ENCODE results near the gene ATP2B1.

GRCh38 chr12:89597770-89598169 lies 110.9 kb downstream of the ATP2B1 start:
- TF ChIP-seq, protein P1, sequence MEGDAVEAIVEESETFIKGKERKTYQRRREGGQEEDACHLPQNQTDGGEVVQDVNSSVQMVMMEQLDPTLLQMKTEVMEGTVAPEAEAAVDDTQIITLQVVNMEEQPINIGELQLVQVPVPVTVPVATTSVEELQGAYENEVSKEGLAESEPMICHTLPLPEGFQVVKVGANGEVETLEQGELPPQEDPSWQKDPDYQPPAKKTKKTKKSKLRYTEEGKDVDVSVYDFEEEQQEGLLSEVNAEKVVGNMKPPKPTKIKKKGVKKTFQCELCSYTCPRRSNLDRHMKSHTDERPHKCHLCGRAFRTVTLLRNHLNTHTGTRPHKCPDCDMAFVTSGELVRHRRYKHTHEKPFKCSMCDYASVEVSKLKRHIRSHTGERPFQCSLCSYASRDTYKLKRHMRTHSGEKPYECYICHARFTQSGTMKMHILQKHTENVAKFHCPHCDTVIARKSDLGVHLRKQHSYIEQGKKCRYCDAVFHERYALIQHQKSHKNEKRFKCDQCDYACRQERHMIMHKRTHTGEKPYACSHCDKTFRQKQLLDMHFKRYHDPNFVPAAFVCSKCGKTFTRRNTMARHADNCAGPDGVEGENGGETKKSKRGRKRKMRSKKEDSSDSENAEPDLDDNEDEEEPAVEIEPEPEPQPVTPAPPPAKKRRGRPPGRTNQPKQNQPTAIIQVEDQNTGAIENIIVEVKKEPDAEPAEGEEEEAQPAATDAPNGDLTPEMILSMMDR (IDR thresholded peaks at IDR 0.05), result no peak
- no peak for TF ChIP-seq EP300 (IDR thresholded peaks at IDR 0.05)
- no peak for TF ChIP-seq POLR2A (IDR thresholded peaks at IDR 0.05)
